IPS DF 6.9 (cell line): ENCODE data around the gene ANKS1B.

ENCODE experiments used
- DNase-seq: peaks from one replicate; pipeline ENCODE4 v3.0.0-alpha.2; 2013; ENCODE audit warnings: low read depth, low spot score
- H3K27ac ChIP-seq: one replicate; pipeline ENCODE4 v1.5.1; 2013; ENCODE audit warnings: low read length, control low read depth
- H3K27me3 ChIP-seq: 2 replicates; pipeline ENCODE4 v1.6.1; 2013; ENCODE audit warnings: mild to moderate bottlenecking, low read length; ENCODE audit not compliant: control insufficient read depth, insufficient read depth
- H3K36me3 ChIP-seq: 2 replicates; pipeline ENCODE4 v1.6.1; 2013; ENCODE audit warnings: low read length; ENCODE audit not compliant: control insufficient read depth, insufficient read depth
- H3K4me1 ChIP-seq: 2 replicates; pipeline ENCODE4 v1.6.1; 2013; ENCODE audit warnings: low read length; ENCODE audit not compliant: control insufficient read depth, insufficient read depth
- H3K4me3 ChIP-seq: 2 replicates; pipeline ENCODE4 v1.5.1; 2013; ENCODE audit warnings: mild to moderate bottlenecking, low read length
- H3K9me3 ChIP-seq: 2 replicates; pipeline ENCODE4 v1.6.1; 2013; ENCODE audit warnings: low read length, inconsistent platforms; ENCODE audit not compliant: control insufficient read depth, insufficient read depth
- WGBS: extraction: QIAGEN DNeasy Blood & Tissue Kit; methylation state at CpG from one replicate; pipeline ENCODE4 v1.1.7; 2013; ENCODE audit warnings: mixed read lengths, missing lambda C conversion rate; ENCODE audit not compliant: insufficient read length, insufficient coverage; 5-methylcytosine and 5-hydroxymethylcytosine counted together

The ANKS1B gene

GRCh38 chr12:98803468-98804209 lies 1181.1 kb downstream of the ANKS1B start:
- WGBS = no CpG with 5 or more reads among the region's 6 CpGs
- no peaks in the 10 kb centered on the region for H3K9me3 ChIP-seq
- H3K36me3 ChIP-seq = no peaks in the 10 kb centered on the region
- 0 out of 2 replicates have a peak, but pooled peaks cover 2% of the 10 kb centered on the region for H3K4me1 ChIP-seq
- DNase-seq = no peak
- H3K27me3 ChIP-seq = no peaks in the 10 kb centered on the region
- H3K27ac ChIP-seq = no peak overlapping the region
- H3K4me3 ChIP-seq = no peak overlapping the region

DNA sequence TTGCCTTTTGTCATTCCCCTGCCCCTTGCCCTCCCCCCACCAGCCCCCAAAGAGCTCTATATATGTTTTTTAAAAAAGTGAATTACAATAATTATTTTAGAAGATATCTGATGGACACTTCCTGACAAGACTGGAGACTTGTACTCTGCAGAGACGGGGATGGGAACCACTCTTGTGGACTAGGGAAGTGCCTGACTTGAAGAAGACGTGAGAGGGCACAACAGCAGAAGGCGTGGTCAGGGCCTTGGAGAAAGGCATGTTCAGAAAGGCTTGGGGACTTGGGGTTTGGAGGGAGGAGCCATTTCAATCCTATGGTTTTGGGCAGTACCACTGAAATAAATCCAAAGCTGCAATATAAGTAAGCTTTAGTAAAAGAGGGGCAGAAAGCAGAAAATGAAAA lies 1184.9 kb downstream of the ANKS1B start:
- no CpG with 5 or more reads among the region's 3 CpGs for WGBS
- no peak for DNase-seq
- no peak overlapping the region for H3K27ac ChIP-seq
- H3K27me3 ChIP-seq = no peaks in the 10 kb centered on the region
- no peaks in the 10 kb centered on the region for H3K36me3 ChIP-seq
- no peaks in the 10 kb centered on the region for H3K9me3 ChIP-seq
- H3K4me3 ChIP-seq = no peak overlapping the region
- H3K4me1 ChIP-seq = no peaks in the 10 kb centered on the region

- no peaks in the 10 kb centered on the region for H3K27me3 ChIP-seq
- DNase-seq = no peak
- no peak overlapping the region for H3K4me3 ChIP-seq
- no peaks in the 10 kb centered on the region for H3K36me3 ChIP-seq
- no peaks in the 10 kb centered on the region for H3K4me1 ChIP-seq
- no peaks in the 10 kb centered on the region for H3K9me3 ChIP-seq
- H3K27ac ChIP-seq = no peak overlapping the region
- whole genome bisulfite sequencing = no CpG with 5 or more reads among the region's 3 CpGs
Observed at GRCh38 chr12:98799146-98799810, 1185.5 kb downstream of the ANKS1B start.

- H3K36me3 ChIP-seq = no peaks in the 10 kb centered on the region
- H3K27me3 ChIP-seq = no peaks in the 10 kb centered on the region
- no peaks in the 10 kb centered on the region for H3K9me3 ChIP-seq
- H3K4me3 ChIP-seq = no peak overlapping the region
- no peak overlapping the region for H3K27ac ChIP-seq
- no CpG with 5 or more reads among the region's 4 CpGs for WGBS
- DNase-seq = no peak
- no peaks in the 10 kb centered on the region for H3K4me1 ChIP-seq
Observed at GRCh38 chr12:98797200-98797599, 1187.5 kb downstream of the ANKS1B start.

GRCh38 chr12:98796745-98797144 lies 1188.0 kb downstream of the ANKS1B start:
- no peak overlapping the region for H3K4me3 ChIP-seq
- no peak overlapping the region for H3K27ac ChIP-seq
- H3K9me3 ChIP-seq = no peaks in the 10 kb centered on the region
- H3K4me1 ChIP-seq = no peaks in the 10 kb centered on the region
- no peaks in the 10 kb centered on the region for H3K36me3 ChIP-seq
- WGBS = no CpG with 5 or more reads among the region's 1 CpG
- DNase-seq = no peak
- H3K27me3 ChIP-seq = no peaks in the 10 kb centered on the region

GRCh38 chr12:98793121-98793520 lies 1191.6 kb downstream of the ANKS1B start:
- no peak overlapping the region for H3K27ac ChIP-seq
- WGBS = no CpG with 5 or more reads among the region's 2 CpGs
- H3K4me3 ChIP-seq = no peak overlapping the region
- no peaks in the 10 kb centered on the region for H3K9me3 ChIP-seq
- no peaks in the 10 kb centered on the region for H3K36me3 ChIP-seq
- no peaks in the 10 kb centered on the region for H3K27me3 ChIP-seq
- DNase-seq = no peak
- H3K4me1 ChIP-seq = no peaks in the 10 kb centered on the region

DNA sequence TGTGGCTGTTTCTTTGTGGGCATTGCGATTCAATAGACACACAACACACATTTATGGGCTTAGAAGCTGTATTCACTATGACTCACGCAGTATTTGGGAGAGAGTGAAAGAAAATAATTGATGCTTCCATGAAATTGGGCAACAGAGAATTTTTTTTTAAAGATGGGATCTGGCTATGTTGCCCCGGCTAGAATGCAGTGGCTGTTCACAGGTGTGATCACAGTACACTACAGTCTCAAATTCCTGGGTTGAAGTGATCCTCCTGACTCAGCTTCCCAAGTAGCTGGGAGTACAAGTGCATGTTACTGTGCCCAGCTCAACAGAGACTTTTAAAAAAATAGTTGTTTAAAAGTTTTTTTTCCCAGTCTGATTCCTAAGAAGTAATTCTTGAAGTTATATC lies 1193.3 kb downstream of the ANKS1B start:
- Histone ChIP-seq H3K4me3 (no peak overlapping the region), H3K27me3 (no peaks in the 10 kb centered on the region), H3K36me3 (no peaks in the 10 kb centered on the region), H3K27ac (no peak overlapping the region), H3K4me1 (no peaks in the 10 kb centered on the region), H3K9me3 (no peaks in the 10 kb centered on the region)
- WGBS = no CpG with 5 or more reads among the region's 3 CpGs
- DNase-seq = no peak

GRCh38 chr12:98788396-98788795 lies 1196.3 kb downstream of the ANKS1B start:
- Histone ChIP-seq H3K4me1 (no peaks in the 10 kb centered on the region), H3K36me3 (no peaks in the 10 kb centered on the region), H3K4me3 (no peak overlapping the region), H3K27ac (no peak overlapping the region), H3K27me3 (no peaks in the 10 kb centered on the region), H3K9me3 (no peaks in the 10 kb centered on the region)
- WGBS = no CpG with 5 or more reads among the region's 5 CpGs
- no peak for DNase-seq

- Histone ChIP-seq H3K4me1 (no peaks in the 10 kb centered on the region), H3K36me3 (no peaks in the 10 kb centered on the region), H3K4me3 (no peak overlapping the region), H3K27ac (no peak overlapping the region), H3K9me3 (no peaks in the 10 kb centered on the region), H3K27me3 (no peaks in the 10 kb centered on the region)
- no peak for DNase-seq
- WGBS = no CpG with 5 or more reads among the region's 7 CpGs
Observed at GRCh38 chr12:98786653-98787052, 1198.1 kb downstream of the ANKS1B start.

DNA sequence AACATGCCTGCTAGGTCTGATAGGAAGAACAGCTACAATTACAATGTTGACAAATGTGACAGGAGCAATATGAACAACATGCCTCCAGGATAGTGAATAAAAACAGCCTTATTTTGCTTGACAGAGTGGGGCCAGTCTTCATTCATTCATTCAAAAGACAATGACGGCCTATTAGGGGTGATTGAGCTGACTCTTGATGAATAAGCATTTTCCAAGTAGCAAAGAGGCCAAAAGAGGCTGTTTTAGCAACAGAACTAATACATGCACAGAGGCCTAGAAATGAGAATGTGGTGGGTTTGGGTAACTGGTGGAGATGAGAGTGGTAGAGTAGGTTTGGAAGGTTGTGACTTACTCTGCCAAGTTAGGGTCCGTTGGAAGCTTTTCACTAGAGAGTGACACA lies 1201.3 kb downstream of the ANKS1B start:
- no peak for DNase-seq
- H3K4me1 ChIP-seq = no peaks in the 10 kb centered on the region
- no peak overlapping the region for H3K27ac ChIP-seq
- H3K27me3 ChIP-seq = no peaks in the 10 kb centered on the region
- no peak overlapping the region for H3K4me3 ChIP-seq
- WGBS = no CpG with 5 or more reads among the region's 2 CpGs
- H3K36me3 ChIP-seq = no peaks in the 10 kb centered on the region
- no peaks in the 10 kb centered on the region for H3K9me3 ChIP-seq

GRCh38 chr12:98780261-98780660 lies 1204.5 kb downstream of the ANKS1B start:
- Histone ChIP-seq H3K36me3 (no peaks in the 10 kb centered on the region), H3K27ac (no peak overlapping the region), H3K27me3 (no peaks in the 10 kb centered on the region), H3K9me3 (no peaks in the 10 kb centered on the region), H3K4me1 (no peaks in the 10 kb centered on the region), H3K4me3 (no peak overlapping the region)
- DNase-seq = no peak
- WGBS = no CpG with 5 or more reads among the region's 4 CpGs
